Activated naive CD4-positive, alpha-beta T cell treated with anti-CD3 and anti-CD28 coated beads, Interleukin-2, amount 50 U/mL, for 72 hours (primary cell): ENCODE measurements around the gene STAT4. TPM values are rescaled to one million over a fixed set of nuclear protein-coding genes. Genes with fewer than 3 reads are reported as not detected.

Experiments used
- ATAC-seq, 2 donors: fragments of 150-1000 bp; cut with Tn5 transposase; 2 replicates each; pipeline ENCODE4 v1.10.0; 2021; ENCODE audit warnings: mild to moderate bottlenecking in 2 of 2, moderate library complexity in 2 of 2
- DNase-seq, 2 donors: peaks; one replicate each; pipeline ENCODE4 v3.0.0; 2021 to 2022; ENCODE audit warnings: low spot score in 2 of 2
- H3K27ac Mint-ChIP-seq, 2 donors: one replicate each; pipeline ENCODE4 v1.8.0; 2022; ENCODE audit warnings: mild to moderate bottlenecking in 2 of 2, mixed read lengths in 2 of 2
- H3K36me3 Mint-ChIP-seq, 2 donors: one replicate each; pipeline ENCODE4 v1.8.0; 2022; ENCODE audit warnings: mixed read lengths in 2 of 2
- H3K9me3 Mint-ChIP-seq, 2 donors: one replicate each; pipeline ENCODE4 v1.8.0; 2022; ENCODE audit warnings: mixed read lengths in 2 of 2
- total RNA-seq, 2 donors: library from RNA; stranded (reverse); gene quantifications; one replicate each; pipeline ENCODE4 v1.2.3, GENCODE V29; 2022

Gene STAT4
- total RNA-seq, 2 donors from 2014 or later: 56.5 to 67.1 TPM

DNA sequence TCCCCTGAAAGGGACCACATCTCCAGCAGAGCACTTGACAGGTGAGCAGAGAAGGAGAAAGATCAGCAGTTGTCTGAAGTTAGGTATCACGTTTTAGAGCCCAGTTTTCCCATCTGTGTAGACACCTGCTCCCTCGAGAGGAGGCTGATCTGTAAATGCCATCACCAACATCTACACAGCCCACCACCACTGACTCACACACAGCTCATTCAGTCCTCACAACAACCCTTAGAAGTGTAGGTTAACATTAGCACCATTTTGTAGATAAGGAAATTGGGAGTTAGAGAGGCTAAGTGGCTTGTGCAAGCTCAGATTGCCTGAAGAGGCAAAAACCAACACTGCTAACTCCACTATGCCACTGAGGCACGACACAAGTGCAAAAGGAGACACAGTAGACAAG, 99.6 kb downstream of the STAT4 start:
- no peaks in the 10 kb centered on the region for H3K36me3 Mint-ChIP-seq
- ATAC-seq (peak; percentile 56 to 74), DNase-seq (no peak)
- H3K9me3 Mint-ChIP-seq: no peaks in the 10 kb centered on the region
- no peak overlapping the region for H3K27ac Mint-ChIP-seq

DNA sequence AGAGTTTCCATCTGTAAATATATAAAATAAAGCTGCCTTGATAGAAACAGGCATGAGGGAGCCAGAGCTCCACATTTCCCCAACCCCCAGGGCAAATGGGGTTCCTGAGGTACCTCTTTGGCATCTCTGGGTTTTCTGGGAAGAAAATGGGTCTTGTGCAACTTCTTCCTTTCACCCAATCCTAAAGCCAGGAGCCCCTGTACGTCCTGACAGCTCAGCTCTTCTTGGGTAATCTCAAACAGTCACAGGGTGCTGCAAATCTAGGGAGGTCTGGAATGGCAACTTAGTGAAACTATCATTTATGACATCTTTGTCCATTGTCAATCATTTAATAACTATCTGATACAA, 100.2 kb downstream of the STAT4 start:
- Mint-ChIP-seq H3K36me3 (peaks cover 0 to 5% of the 10 kb centered on the region in 2 donors), H3K9me3 (peaks cover 0 to 4% of the 10 kb centered on the region in 2 donors), H3K27ac (no peak overlapping the region)
- ATAC-seq (no peak), DNase-seq (no peak)

DNA sequence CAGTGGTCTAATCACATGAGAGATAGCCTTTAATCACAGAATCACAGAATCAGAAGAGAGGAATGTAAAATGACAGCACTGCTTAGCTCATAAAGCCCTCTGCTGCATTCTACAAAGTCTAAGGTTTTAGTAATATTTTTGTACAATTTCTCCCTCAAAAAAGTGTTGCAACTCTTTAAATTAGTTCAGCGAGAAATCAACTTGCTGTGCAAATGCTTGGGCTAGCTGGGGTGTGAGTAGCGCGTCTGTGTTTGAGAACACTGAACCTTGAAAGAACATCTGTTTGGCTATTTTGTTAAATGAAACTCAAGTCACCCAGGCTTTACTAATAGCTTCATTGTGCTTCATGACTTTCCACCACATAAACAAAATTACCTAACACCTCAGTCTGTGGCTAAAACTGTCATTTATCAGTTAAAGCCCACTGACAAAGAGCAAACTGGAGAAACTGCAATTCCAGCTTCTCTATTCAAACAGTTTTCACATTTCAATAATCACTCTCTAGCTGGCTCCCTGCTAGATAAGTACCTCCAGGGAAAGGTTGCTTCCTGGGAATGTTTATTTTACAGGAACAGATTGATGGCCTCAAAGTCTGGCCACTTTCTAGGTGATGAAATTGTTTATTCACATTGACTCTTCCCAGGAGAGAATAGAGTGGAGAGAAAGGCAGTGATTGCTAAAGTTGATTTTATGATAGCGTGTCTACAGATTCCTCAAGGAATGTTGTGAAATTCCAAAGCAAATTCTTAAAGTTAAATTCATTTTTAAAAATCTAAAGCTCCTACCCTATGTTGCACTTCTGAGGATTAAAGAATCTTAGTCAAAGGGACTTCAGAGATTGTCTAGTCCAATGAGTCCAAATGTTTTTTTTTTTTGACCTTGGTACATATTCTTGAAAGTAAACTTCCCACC, 100.8 kb downstream of the STAT4 start:
- DNase-seq (no peak), ATAC-seq (no peak)
- Mint-ChIP-seq H3K9me3 (peaks cover 0 to 4% of the 10 kb centered on the region in 2 donors), H3K36me3 (peaks cover 0 to 6% of the 10 kb centered on the region in 2 donors), H3K27ac (no peak overlapping the region)

DNA sequence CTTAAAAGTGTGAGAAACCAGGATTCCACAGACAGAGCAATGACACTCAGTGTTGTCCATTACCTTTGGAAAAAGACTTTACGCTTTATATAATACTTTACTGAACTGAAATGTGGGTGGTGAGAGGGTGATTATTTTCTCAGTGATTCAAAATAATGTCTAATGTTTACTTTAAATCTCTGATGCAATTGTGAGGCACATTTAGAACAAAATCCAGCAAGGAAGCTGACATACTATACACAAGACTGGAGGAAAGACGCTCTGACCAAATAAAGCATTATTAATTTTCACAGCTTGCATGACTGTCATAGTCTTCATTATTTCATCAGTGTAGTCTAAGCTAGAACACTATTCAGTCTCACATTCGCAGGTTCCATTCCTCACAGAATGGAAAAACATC, 102.7 kb downstream of the STAT4 start:
- peaks cover 0 to 9% of the 10 kb centered on the region in 2 donors for H3K9me3 Mint-ChIP-seq
- no peak for DNase-seq
- H3K27ac Mint-ChIP-seq: no peak overlapping the region
- H3K36me3 Mint-ChIP-seq: peaks cover 0 to 12% of the 10 kb centered on the region in 2 donors
- ATAC-seq: no peak

DNA sequence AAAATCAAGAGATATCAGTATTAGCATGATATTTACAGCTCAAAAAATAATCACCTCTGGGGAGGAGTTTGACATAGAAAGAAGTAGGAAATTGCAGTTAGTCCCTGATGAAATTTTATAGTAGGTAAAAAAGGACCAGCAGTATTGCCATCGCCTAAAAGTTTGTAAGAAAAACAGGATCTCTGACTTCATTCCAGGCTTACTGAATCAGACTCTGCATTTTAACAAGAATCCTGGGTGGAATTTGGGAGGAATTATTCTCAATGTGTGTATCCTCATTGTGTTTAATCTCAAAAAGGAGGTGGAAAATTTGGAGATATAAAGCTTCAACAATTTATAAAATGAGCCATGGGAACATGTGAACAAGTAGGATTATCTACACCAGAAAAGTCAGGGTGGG, 105.7 kb downstream of the STAT4 start:
- Mint-ChIP-seq H3K27ac (no peak overlapping the region), H3K9me3 (peaks cover 0 to 9% of the 10 kb centered on the region in 2 donors), H3K36me3 (peaks cover 0 to 12% of the 10 kb centered on the region in 2 donors)
- DNase-seq (no peak), ATAC-seq (no peak)

DNA sequence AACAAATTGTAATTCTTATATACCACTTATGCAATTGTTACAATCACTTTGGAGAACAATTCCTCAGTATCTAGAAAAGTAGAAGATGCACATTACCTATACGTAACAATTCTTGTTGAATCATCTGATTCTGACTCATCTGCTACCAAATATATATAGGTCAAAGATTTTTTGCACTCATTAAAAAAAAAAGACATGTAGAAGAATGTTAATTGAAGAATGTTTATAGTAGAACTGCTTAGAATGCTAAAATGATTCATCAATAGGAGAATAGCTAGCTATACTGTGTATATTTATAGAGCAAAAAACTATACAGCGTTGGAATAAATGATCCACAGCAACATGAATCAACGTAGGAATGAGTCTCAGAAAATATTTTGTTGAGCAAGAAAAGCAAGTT, 107.4 kb downstream of the STAT4 start:
- DNase-seq (no peak), ATAC-seq (no peak)
- H3K36me3 Mint-ChIP-seq: peaks cover 9 to 23% of the 10 kb centered on the region in 2 donors
- H3K9me3 Mint-ChIP-seq: peaks cover 0 to 9% of the 10 kb centered on the region in 2 donors
- H3K27ac Mint-ChIP-seq: no peak overlapping the region

DNA sequence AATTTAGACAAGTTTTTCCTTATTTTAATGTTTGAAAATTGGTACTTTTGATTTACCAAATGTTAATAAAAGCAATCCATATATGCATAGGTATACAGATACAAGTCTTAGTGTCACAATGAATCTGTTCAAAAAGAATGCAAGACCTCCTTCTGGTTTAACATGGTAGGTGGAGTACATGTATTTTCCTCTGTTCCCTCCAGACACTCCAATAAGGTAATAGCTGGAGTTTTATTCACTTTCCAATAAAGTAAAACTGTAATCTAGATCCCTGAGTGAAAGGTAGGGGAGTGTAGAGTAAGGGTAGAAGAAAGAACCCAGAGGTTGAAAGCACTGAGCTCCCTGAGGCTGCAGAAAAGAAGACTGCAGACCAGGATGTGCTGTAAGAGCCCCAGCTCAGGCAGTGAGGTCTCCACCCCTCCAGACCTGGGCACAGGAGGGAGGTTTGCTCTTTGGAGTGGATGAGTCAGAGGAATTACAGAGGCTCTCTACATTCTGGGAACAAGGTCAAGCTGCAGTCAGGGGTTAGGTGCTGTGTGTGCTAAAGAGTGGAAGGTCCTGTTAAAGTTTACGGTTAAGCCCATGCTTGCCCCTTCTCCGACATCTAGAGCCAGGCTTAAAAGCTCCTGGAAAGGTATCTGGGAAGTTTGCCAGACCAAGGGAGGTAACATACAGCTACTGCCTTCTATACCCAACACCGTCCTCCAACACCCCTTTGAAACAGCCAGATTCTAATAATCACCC, 109.2 kb downstream of the STAT4 start:
- Mint-ChIP-seq H3K9me3 (peaks cover 0 to 9% of the 10 kb centered on the region in 2 donors), H3K36me3 (peaks cover 17 to 34% of the 10 kb centered on the region in 2 donors), H3K27ac (peak overlapping the region; percentile 68 to 70)
- ATAC-seq (peak; percentile 39 to 68), DNase-seq (no peak)

DNA sequence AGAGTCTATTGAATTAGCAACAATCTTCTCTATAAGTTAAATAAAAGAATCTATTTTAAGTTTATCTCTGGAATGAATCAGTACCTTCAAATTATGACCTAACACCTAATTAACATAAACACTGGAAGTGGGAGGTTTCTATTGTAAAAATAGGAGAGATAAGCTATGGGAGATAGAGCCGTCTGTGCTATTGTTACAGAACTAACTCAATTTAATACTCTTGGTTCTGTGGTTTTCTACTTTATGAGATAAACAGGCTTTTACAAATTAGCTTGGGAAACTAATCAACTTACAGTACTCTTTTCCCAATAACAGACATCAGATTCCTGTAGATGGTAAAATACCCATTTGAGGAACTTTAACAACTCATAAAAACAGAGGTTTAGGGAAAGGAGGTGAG, 111.2 kb downstream of the STAT4 start:
- Mint-ChIP-seq H3K36me3 (peaks cover 17 to 33% of the 10 kb centered on the region in 2 donors), H3K9me3 (peaks cover 0 to 5% of the 10 kb centered on the region in 2 donors), H3K27ac (no peak overlapping the region)
- no peak for ATAC-seq
- DNase-seq: no peak

DNA sequence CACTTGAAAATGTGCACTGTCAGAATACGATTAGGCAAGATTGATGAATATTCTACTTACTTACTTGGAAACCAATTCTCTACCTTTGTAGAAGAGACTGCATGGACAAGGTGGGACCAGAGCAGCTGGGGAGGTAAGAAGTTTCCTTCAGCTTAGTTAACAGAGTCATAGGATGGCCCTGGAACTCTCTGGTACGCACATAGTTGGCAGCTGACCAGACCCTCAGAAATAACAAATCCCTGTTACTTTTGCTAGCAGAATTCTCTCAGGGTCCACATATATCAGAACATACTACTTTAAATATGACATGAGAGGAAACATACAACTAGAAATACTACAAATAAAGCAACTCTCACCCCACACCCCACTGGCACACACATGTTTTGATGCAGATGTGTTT, 112.1 kb downstream of the STAT4 start:
- ATAC-seq (no peak), DNase-seq (no peak)
- Mint-ChIP-seq H3K9me3 (no peaks in the 10 kb centered on the region), H3K36me3 (peaks cover 17 to 27% of the 10 kb centered on the region in 2 donors), H3K27ac (peak overlapping the region in 1 of 2 donors; percentile 57)

DNA sequence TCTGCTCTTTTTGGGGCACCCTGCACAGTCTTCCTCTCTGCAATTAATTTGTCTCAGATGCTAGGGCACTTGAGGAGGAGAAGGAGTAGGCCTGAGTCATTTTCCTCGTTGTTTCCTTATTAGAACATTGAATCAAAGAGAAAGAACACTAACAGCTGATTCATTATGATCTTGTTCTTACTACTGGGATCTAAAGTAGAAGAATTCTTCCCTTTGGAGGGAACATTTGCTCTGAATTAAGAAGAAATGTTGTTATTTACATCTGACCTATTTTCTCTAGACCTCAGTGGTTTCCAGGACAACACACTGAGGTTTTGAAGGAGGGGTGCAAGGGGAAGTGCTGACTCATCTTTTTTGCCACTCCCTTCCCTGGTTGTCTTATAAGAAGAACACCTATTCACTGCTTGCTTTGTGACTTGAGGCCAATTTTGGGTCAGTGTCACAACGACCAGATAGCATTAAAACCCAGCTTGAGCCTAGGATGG, 112.5 kb downstream of the STAT4 start:
- peaks cover 17 to 27% of the 10 kb centered on the region in 2 donors for H3K36me3 Mint-ChIP-seq
- no peaks in the 10 kb centered on the region for H3K9me3 Mint-ChIP-seq
- peak overlapping the region; percentile 57 to 73 for H3K27ac Mint-ChIP-seq
- ATAC-seq: peak; percentile 82 to 88
- no peak for DNase-seq

DNA sequence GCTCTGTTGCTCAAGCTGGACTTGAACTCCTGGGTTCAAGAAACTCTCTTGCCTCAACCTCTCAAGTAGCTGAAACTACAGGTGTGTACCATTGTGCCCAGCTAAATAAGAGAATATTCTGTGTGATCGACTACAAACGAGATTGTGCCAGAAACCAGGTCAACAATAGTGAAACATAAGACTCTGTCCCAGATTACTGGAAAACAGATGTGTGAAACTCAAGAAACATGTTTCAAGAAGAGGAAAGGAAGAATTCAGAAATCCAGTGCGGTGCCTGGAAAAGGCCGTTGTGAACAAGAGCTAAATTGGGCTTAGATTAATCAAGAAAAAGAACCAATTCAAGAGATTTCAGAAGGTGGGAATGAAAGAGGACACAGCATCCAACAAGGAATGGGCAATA, 113.4 kb downstream of the STAT4 start:
- ATAC-seq (no peak), DNase-seq (no peak)
- no peaks in the 10 kb centered on the region for H3K9me3 Mint-ChIP-seq
- peaks cover 17 to 27% of the 10 kb centered on the region in 2 donors for H3K36me3 Mint-ChIP-seq
- H3K27ac Mint-ChIP-seq: peak overlapping the region; percentile 53 to 57

DNA sequence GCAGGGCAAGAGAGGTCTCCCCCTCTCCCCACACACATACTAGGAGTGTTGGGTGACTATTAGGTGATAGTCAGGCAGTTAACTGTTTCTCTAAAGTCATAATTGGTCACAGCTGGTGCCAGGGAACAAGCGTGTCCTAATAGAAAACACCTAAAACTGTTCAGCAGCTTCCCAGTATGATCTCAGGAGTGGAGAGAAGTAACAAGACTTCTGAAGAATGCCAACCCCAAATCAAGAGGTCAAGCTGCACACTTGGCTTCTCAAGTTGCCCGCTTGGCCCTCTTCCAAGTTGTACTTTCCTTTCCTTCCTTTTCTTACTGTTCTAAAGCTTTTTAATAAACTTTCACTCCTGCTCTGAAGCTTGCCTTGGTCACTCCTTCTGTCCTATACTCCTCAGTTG, 114.4 kb downstream of the STAT4 start:
- ATAC-seq (no peak), DNase-seq (no peak)
- peak overlapping the region in 1 of 2 donors; percentile 37 for H3K27ac Mint-ChIP-seq
- H3K9me3 Mint-ChIP-seq: no peaks in the 10 kb centered on the region
- peaks cover 17 to 27% of the 10 kb centered on the region in 2 donors for H3K36me3 Mint-ChIP-seq

DNA sequence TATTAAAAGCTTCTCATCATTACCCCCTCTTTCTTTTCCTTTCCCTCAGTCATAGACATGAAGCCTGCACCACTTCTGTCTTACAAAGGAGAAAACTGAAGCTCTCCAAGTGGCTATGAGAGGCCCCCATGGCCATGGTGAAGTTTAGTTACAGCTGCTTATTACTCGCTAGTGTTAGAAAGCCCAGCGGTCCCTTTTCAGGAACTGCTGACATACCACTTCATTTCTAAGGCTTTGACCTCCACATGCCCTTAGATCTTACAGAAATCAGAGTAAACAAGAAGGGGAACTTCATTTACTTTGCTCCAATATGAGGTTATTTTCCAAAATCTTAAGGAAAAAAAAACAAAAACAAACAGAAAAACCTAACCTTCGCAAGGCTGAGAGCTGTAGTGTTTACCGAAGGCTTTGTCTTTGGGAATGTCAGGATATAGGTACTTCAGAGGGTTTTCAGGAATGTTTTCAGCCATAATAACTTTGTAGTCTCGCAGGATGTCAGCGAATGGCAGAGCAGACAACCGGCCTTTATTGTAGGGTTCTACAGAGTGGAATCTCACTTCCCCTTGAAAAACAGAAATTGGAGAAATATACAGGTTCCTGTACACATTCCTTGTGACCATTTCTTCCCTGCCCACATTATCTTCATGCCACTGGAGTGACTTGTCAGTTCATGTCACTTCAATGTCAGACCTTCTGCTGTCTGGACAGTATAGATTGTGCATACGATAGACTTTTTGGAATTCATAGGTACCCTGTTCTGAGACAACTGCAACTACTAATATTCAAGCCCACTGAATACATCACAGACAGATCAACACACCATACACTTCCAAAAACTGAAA, 118.0 kb downstream of the STAT4 start:
- ATAC-seq (no peak), DNase-seq (no peak)
- no peaks in the 10 kb centered on the region for H3K9me3 Mint-ChIP-seq
- H3K36me3 Mint-ChIP-seq: peaks cover 5 to 28% of the 10 kb centered on the region in 2 donors
- H3K27ac Mint-ChIP-seq: peak overlapping the region in 1 of 2 donors; percentile 42

DNA sequence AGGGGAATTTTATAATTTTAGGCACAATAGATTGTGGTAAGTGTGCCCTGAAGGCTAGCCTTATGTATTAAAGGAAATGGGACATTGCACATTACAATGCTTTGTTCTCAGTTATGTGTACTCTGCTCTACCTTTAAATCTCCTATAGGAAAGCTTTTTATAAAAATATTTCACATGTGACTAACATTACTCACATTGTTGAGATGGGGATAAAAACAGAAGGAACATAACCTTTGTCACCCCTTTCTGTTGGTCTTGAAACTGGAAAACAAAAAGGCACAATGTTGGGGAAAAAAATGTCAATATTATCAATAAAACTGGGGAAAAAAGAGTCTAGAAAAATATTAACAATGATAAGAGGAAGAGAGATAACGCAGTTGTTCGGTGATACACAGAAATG, 119.5 kb downstream of the STAT4 start:
- DNase-seq: no peak
- Mint-ChIP-seq H3K9me3 (no peaks in the 10 kb centered on the region), H3K36me3 (peaks cover 10 to 26% of the 10 kb centered on the region in 2 donors), H3K27ac (no peak overlapping the region)
- ATAC-seq: no peak

DNA sequence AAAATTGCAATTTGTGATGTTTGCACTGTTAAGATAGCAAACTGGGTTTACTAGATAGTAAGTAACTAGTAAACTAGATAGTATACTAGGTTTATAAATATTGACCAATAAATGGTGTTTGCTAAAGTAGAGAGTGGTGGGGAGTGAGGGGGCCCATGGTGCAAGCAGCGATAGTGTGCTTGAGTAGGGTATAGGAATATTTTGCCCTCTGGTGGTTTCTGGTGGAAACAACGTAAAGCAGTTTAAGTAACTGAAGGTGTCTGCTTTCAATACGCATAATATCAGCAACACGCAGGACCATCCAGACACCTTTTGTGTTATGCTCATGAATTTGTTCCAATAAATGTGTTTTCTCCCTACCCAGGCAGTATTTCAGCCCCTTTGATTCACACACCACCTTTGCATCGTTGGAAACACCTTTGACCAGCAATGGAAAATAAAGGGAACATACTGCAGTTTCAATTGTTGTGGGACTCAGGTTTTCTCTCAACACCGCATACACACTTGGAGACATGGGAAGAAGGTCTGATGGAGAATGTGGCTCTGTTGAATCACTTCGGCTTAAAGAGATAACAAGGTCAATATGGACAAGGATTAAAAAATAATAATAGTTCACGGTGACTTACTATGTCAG, 120.2 kb downstream of the STAT4 start:
- Mint-ChIP-seq H3K27ac (peak overlapping the region in 1 of 2 donors; percentile 36), H3K9me3 (peaks cover 3 to 4% of the 10 kb centered on the region in 2 donors), H3K36me3 (peaks cover 16 to 30% of the 10 kb centered on the region in 2 donors)
- peak in 1 of 2 donors; percentile 40 for DNase-seq
- ATAC-seq: peak; percentile 69 to 74
